Trophoblast cell (in vitro differentiated cells and primary cell): ENCODE measurements around the gene RAD51B.
A peak's percentile ranks its signal among the peaks of the same experiment; 100 is the strongest.

Source experiments
- DNase-seq, 2 donors: peaks; one replicate each; pipeline ENCODE4 v3.0.0-alpha.2; 2016
- H2AFZ ChIP-seq: 2 replicates; pipeline ENCODE4 v1.6.1; 2013; ENCODE audit warnings: low read length, moderate library complexity, mild to moderate bottlenecking; ENCODE audit not compliant: insufficient read depth, poor library complexity
- H2AK5ac ChIP-seq: 2 replicates; pipeline ENCODE4 v1.6.1; 2013; ENCODE audit warnings: mild to moderate bottlenecking, low read length
- H2BK120ac ChIP-seq: 2 replicates; pipeline ENCODE4 v1.6.1; 2013; ENCODE audit warnings: low read length, mild to moderate bottlenecking, moderate library complexity; ENCODE audit not compliant: insufficient read depth, poor library complexity
- H2BK12ac ChIP-seq: 2 replicates; pipeline ENCODE4 v1.6.1; 2013; ENCODE audit warnings: mild to moderate bottlenecking, low read length, moderate library complexity
- H2BK5ac ChIP-seq: 2 replicates; pipeline ENCODE4 v1.6.1; 2013; ENCODE audit warnings: low read length, low read depth, moderate library complexity, mild to moderate bottlenecking; ENCODE audit not compliant: poor library complexity
- H3K14ac ChIP-seq: 2 replicates; pipeline ENCODE4 v1.6.1; 2013; ENCODE audit warnings: mild to moderate bottlenecking, low read length
- H3K18ac ChIP-seq: 2 replicates; pipeline ENCODE4 v1.6.1; 2013; ENCODE audit warnings: mild to moderate bottlenecking, low read length
- H3K23ac ChIP-seq: 2 replicates; pipeline ENCODE4 v1.6.1; 2013; ENCODE audit warnings: low read length
- H3K27ac ChIP-seq: 2 replicates; pipeline ENCODE4 v1.5.1; 2013; ENCODE audit warnings: low read depth, mild to moderate bottlenecking, inconsistent platforms, low read length, moderate library complexity
- H3K27me3 ChIP-seq: 2 replicates; pipeline ENCODE4 v1.6.1; 2013; ENCODE audit warnings: inconsistent platforms, mild to moderate bottlenecking, low read length, moderate library complexity; ENCODE audit not compliant: insufficient read depth
- H3K36me3 ChIP-seq, 2 experiments: 1 replicate in 1 of 2; 2 replicates in 1 of 2; pipeline ENCODE4 v1.6.1; 2013; ENCODE audit warnings: low read length in 2 of 2, mild to moderate bottlenecking in 2 of 2, moderate library complexity in 1 of 2; ENCODE audit not compliant: insufficient read depth in 2 of 2, control insufficient read depth in 1 of 2
- H3K4ac ChIP-seq: 2 replicates; pipeline ENCODE4 v1.6.1; 2013; ENCODE audit warnings: low read depth, mild to moderate bottlenecking, low read length, moderate library complexity
- H3K4me1 ChIP-seq, 2 experiments: 1 replicate in 1 of 2; 2 replicates in 1 of 2; pipeline ENCODE4 v1.6.1; 2013; ENCODE audit warnings: low read length in 2 of 2, mild to moderate bottlenecking in 2 of 2, moderate library complexity in 1 of 2; ENCODE audit not compliant: insufficient read depth in 2 of 2, control insufficient read depth in 1 of 2
- H3K4me2 ChIP-seq: 2 replicates; pipeline ENCODE4 v1.6.1; 2013; ENCODE audit warnings: inconsistent platforms, mild to moderate bottlenecking, low read length, moderate library complexity
- H3K4me3 ChIP-seq: 2 replicates; pipeline ENCODE4 v1.5.1; 2013; ENCODE audit warnings: mild to moderate bottlenecking, low read depth, low read length, inconsistent platforms
- H3K79me1 ChIP-seq: one replicate; pipeline ENCODE4 v1.6.1; 2013; ENCODE audit warnings: low read length
- H3K79me2 ChIP-seq: 2 replicates; pipeline ENCODE4 v1.6.1; 2013; ENCODE audit warnings: low read length, mild to moderate bottlenecking; ENCODE audit not compliant: control insufficient read depth, insufficient read depth, poor library complexity
- H3K9ac ChIP-seq: 2 replicates; pipeline ENCODE4 v1.6.1; 2013; ENCODE audit warnings: mild to moderate bottlenecking, low read length
- H3K9me3 ChIP-seq: 2 replicates; pipeline ENCODE4 v1.6.1; 2013; ENCODE audit warnings: low read depth, mild to moderate bottlenecking, control low read depth, inconsistent platforms, low read length; ENCODE audit not compliant: insufficient read depth
- H4K12ac ChIP-seq: 2 replicates; pipeline ENCODE4 v1.6.1; 2013; ENCODE audit warnings: low read depth, mild to moderate bottlenecking, low read length, moderate library complexity
- H4K8ac ChIP-seq: 2 replicates; pipeline ENCODE4 v1.6.1; 2013; ENCODE audit warnings: low read depth, mild to moderate bottlenecking, low read length, moderate library complexity
- H4K91ac ChIP-seq: one replicate; pipeline ENCODE4 v1.6.1; 2013; ENCODE audit warnings: low read depth, mild to moderate bottlenecking, low read length, moderate library complexity
- WGBS: extraction: QIAGEN DNeasy Blood & Tissue Kit; methylation state at CpG from one replicate; pipeline ENCODE4 v1.1.7; 2013; ENCODE audit warnings: missing lambda C conversion rate; ENCODE audit not compliant: insufficient read length, insufficient coverage; ENCODE audit errors: extremely low coverage; 5-methylcytosine and 5-hydroxymethylcytosine counted together

The RAD51B gene

GRCh38 chr14:68014771-68015170 lies 195.2 kb downstream of the RAD51B start:
- no peak overlapping the region for H2AFZ ChIP-seq
- H3K9me3 ChIP-seq, result no peaks in the 10 kb centered on the region
- no peak overlapping the region for H2BK12ac ChIP-seq
- no peak overlapping the region for H3K18ac ChIP-seq
- H3K4me1 ChIP-seq, result peaks cover 0 to 2% of the 10 kb centered on the region in 2 experiments
- H2BK120ac ChIP-seq, result no peak overlapping the region
- DNase-seq, result no peak
- H3K27me3 ChIP-seq, result no peaks in the 10 kb centered on the region
- no peaks in the 10 kb centered on the region for H3K79me2 ChIP-seq
- H2AK5ac ChIP-seq, result no peak overlapping the region
- H3K4me3 ChIP-seq, result no peak overlapping the region
- WGBS, result no CpG with 5 or more reads among the region's 2 CpGs
- H3K4ac ChIP-seq, result no peak overlapping the region
- H3K14ac ChIP-seq, result no peak overlapping the region
- H4K91ac ChIP-seq, result no peak overlapping the region
- H3K23ac ChIP-seq, result no peak overlapping the region
- H3K27ac ChIP-seq, result no peak overlapping the region
- H3K9ac ChIP-seq, result no peak overlapping the region
- H4K12ac ChIP-seq, result no peak overlapping the region
- no peak overlapping the region for H4K8ac ChIP-seq
- H2BK5ac ChIP-seq, result no peak overlapping the region
- H3K4me2 ChIP-seq, result no peak overlapping the region
- H3K36me3 ChIP-seq, result no peaks in the 10 kb centered on the region
- no peaks in the 10 kb centered on the region for H3K79me1 ChIP-seq

- H3K79me2 ChIP-seq, result no peaks in the 10 kb centered on the region
- no peaks in the 10 kb centered on the region for H3K36me3 ChIP-seq
- no peak overlapping the region for H2BK5ac ChIP-seq
- no peak overlapping the region for H2BK12ac ChIP-seq
- DNase-seq, result peak in 1 of 2 donors; percentile 33
- no peak overlapping the region for H2AFZ ChIP-seq
- H3K4me2 ChIP-seq, result no peak overlapping the region
- H2BK120ac ChIP-seq, result no peak overlapping the region
- peaks cover 0 to 2% of the 10 kb centered on the region in 2 experiments for H3K4me1 ChIP-seq
- no peak overlapping the region for H2AK5ac ChIP-seq
- no peak overlapping the region for H3K4me3 ChIP-seq
- H4K91ac ChIP-seq, result no peak overlapping the region
- no peaks in the 10 kb centered on the region for H3K9me3 ChIP-seq
- WGBS, result no CpG with 5 or more reads among the region's 12 CpGs
- H3K23ac ChIP-seq, result no peak overlapping the region
- no peak overlapping the region for H3K27ac ChIP-seq
- no peak overlapping the region for H3K4ac ChIP-seq
- no peaks in the 10 kb centered on the region for H3K79me1 ChIP-seq
- H3K14ac ChIP-seq, result no peak overlapping the region
- H4K8ac ChIP-seq, result no peak overlapping the region
- no peaks in the 10 kb centered on the region for H3K27me3 ChIP-seq
- H3K9ac ChIP-seq, result no peak overlapping the region
- H3K18ac ChIP-seq, result no peak overlapping the region
- H4K12ac ChIP-seq, result no peak overlapping the region
Observed at GRCh38 chr14:68015356-68016254, 196.0 kb downstream of the RAD51B start.

- H2BK5ac ChIP-seq, result no peak overlapping the region
Observed at GRCh38 chr14:68016255-68016914, 196.8 kb downstream of the RAD51B start.

GRCh38 chr14:68018598-68018997 lies 199.0 kb downstream of the RAD51B start:
- Histone ChIP-seq H3K14ac (no peak overlapping the region), H3K4me2 (no peak overlapping the region), H3K27me3 (no peaks in the 10 kb centered on the region), H3K9me3 (no peaks in the 10 kb centered on the region), H3K36me3 (no peaks in the 10 kb centered on the region), H2AK5ac (no peak overlapping the region), H4K8ac (no peak overlapping the region), H2BK5ac (no peak overlapping the region), H3K79me2 (no peaks in the 10 kb centered on the region), H2BK120ac (no peak overlapping the region), H3K23ac (no peak overlapping the region), H4K12ac (no peak overlapping the region), H3K18ac (no peak overlapping the region), H3K9ac (no peak overlapping the region), H4K91ac (no peak overlapping the region), H2BK12ac (no peak overlapping the region), H3K4me1 (no peaks in the 10 kb centered on the region), H3K79me1 (no peaks in the 10 kb centered on the region), H3K4me3 (no peak overlapping the region), H3K27ac (no peak overlapping the region), H3K4ac (no peak overlapping the region), H2AFZ (no peak overlapping the region)
- WGBS, result no CpG with 5 or more reads among the region's 1 CpG
- no peak for DNase-seq

More at GRCh38 chr14:68016255-68016914, 196.8 kb downstream of the RAD51B start:
- no peak overlapping the region for H3K23ac ChIP-seq
- no peaks in the 10 kb centered on the region for H3K36me3 ChIP-seq
- no peak overlapping the region for H3K9ac ChIP-seq
- no peaks in the 10 kb centered on the region for H3K79me1 ChIP-seq
- no peak overlapping the region for H4K91ac ChIP-seq
- H3K79me2 ChIP-seq, result no peaks in the 10 kb centered on the region
- H4K12ac ChIP-seq, result no peak overlapping the region
- peaks cover 0 to 2% of the 10 kb centered on the region in 2 experiments for H3K4me1 ChIP-seq
- H2AK5ac ChIP-seq, result no peak overlapping the region
- no peak overlapping the region for H4K8ac ChIP-seq
- no peaks in the 10 kb centered on the region for H3K9me3 ChIP-seq
- no peak overlapping the region for H2AFZ ChIP-seq
- H3K14ac ChIP-seq, result no peak overlapping the region
- no peak overlapping the region for H3K27ac ChIP-seq
- DNase-seq, result peak in 1 of 2 donors; percentile 23
- H2BK12ac ChIP-seq, result no peak overlapping the region
- H3K27me3 ChIP-seq, result no peaks in the 10 kb centered on the region
- H3K18ac ChIP-seq, result no peak overlapping the region
- H3K4me3 ChIP-seq, result no peak overlapping the region
- no peak overlapping the region for H2BK120ac ChIP-seq
- no peak overlapping the region for H3K4me2 ChIP-seq
- H3K4ac ChIP-seq, result no peak overlapping the region
